GM19023 (cell line): ENCODE results near the gene CC2D2A.
"Not testable (repeated sequence)": the region's sequence is repeated elsewhere in the genome, so short reads cannot be mapped to it uniquely, and the experiment has no call there.

ENCODE experiments used
- ATAC-seq: cut with Tn5 transposase; IDR thresholded peaks from one replicate; pipeline ENCODE4 v1.9.1; 2021; ENCODE audit warnings: mild to moderate bottlenecking, moderate library complexity; ENCODE audit not compliant: unreplicated experiment

The CC2D2A gene

GRCh38 chr4:15614891-15615290, 145.2 kb downstream of the CC2D2A start:
- not testable (repeated sequence) for ATAC-seq

- not testable (repeated sequence) for ATAC-seq
Observed at GRCh38 chr4:15617407-15617806, 147.7 kb downstream of the CC2D2A start.

- ATAC-seq = no peak
Observed at GRCh38 chr4:15636818-15637217, 167.1 kb downstream of the CC2D2A start.

GRCh38 chr4:15638418-15638817, 168.7 kb downstream of the CC2D2A start:
- no peak for ATAC-seq

GRCh38 chr4:15648600-15648999, 178.9 kb downstream of the CC2D2A start:
- no peak for ATAC-seq

GRCh38 chr4:15649914-15650545, 180.3 kb downstream of the CC2D2A start:
- peak; percentile 38 for ATAC-seq
